Endometrium (tissue), 2 donors: Measurements from ENCODE around the gene MRPL24.

Experiments
- FAIRE-seq: peaks from 2 replicates; lab custom pipeline; 2012; peaks lifted over from hg19 to GRCh38; lab: Jason Lieb, UNC
- donor health status: control.
- donor health status: control.

MRPL24 gene

GRCh38 chr1:156743367-156744302 lies 2.7 kb upstream of the MRPL24 start:
- FAIRE-seq: no peak

DNA sequence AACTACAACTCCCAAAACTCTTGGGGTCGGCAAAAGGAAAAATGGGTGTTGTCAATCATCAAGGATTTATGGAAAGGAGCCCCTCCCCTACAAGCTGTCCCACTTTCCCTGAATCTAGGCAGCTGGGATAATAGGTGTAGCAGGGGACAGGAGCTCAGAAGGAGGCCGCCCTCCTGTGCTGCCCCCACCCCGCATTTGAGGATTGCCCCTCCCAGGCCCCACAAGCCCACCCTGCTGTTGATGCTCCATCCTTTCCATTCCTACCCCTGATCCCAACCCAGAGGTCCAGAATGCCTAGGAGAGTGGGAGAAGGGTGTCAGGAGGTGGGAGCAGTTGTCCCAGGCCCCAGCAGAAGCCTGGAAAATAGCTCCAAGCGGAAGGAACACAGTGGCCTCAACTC lies 1.9 kb upstream of the MRPL24 start:
- no peak for FAIRE-seq

DNA sequence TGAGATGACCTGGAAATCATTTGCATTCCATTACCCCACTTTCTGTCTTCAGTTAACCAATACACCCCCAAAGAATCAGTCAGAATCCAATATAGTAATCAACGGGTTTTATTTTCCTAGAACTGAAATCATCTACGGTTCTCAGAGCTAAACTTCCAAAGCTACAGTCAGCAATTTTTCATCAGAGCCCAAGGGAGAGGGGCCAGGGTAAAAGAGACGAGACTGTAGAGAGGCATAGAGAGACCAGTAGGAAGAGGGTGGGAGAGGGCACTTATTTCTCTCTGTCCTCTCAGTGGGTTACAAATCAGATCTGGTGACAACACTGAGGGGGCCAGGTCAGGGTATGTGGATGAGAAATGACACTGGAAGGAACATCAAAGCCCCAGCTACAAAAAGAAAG lies 1.1 kb upstream of the MRPL24 start:
- no peak for FAIRE-seq

- FAIRE-seq: no peak
Observed at GRCh38 chr1:156741481-156741983, 644 bp upstream of the MRPL24 start.

GRCh38 chr1:156740237-156740740 lies 599 bp downstream of the MRPL24 start:
- FAIRE-seq: no peak

GRCh38 chr1:156738916-156739315 lies 2.0 kb downstream of the MRPL24 start:
- no peak for FAIRE-seq

- FAIRE-seq: no peak
Observed at GRCh38 chr1:156738407-156738806, 2.5 kb downstream of the MRPL24 start.

GRCh38 chr1:156733989-156734584 lies 6.8 kb downstream of the MRPL24 start:
- no peak for FAIRE-seq

GRCh38 chr1:156728599-156729462 lies 12.1 kb downstream of the MRPL24 start, which contains the start of gene ISG20L2:
TSS of gene ISG20L2 (minus strand) at chr1:156728766. CDS start at chr1:156727652, 1,114 bp downstream.
- no peak for FAIRE-seq

GRCh38 chr1:156727926-156728598 lies 12.8 kb downstream of the MRPL24 start, which contains the start of gene METTL25B:
TSS of gene METTL25B (plus strand) at chr1:156728469. CDS start at chr1:156729105, 636 bp downstream.
- FAIRE-seq: no peak

GRCh38 chr1:156727492-156727891 lies 13.4 kb downstream of the MRPL24 start:
- FAIRE-seq: no peak

DNA sequence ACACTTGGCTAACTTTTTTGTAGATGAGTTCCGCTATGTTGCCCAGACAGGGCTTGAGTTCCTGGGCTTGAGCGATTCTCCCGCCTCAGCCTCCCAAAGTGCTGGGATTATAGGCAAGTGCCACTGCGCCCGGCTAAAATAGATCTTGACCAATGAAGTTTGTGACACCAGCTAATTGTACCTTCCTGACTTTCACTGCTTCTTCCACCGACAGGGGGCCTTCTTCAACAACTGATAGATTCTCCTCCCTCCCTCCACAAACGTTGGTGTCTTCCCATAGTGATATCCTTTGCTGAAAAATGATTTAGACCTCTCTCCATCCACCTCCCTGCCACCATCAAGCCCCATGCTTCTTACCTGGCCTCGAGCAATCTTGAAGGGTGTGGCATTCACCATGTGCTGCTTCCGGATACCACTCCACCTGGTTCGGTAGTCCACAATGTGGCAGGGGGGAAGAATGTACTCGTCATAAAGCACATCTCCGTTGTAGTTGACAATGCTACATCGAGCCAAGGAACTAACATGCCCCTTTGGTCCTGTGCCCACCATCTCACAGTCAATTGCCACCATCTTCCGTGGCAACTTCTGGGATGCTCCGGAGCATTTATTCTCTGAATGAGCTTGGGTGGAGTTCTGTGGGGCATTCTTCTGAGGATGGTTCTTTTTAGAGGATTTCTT lies 14.2 kb downstream of the MRPL24 start:
- no peak for FAIRE-seq

DNA sequence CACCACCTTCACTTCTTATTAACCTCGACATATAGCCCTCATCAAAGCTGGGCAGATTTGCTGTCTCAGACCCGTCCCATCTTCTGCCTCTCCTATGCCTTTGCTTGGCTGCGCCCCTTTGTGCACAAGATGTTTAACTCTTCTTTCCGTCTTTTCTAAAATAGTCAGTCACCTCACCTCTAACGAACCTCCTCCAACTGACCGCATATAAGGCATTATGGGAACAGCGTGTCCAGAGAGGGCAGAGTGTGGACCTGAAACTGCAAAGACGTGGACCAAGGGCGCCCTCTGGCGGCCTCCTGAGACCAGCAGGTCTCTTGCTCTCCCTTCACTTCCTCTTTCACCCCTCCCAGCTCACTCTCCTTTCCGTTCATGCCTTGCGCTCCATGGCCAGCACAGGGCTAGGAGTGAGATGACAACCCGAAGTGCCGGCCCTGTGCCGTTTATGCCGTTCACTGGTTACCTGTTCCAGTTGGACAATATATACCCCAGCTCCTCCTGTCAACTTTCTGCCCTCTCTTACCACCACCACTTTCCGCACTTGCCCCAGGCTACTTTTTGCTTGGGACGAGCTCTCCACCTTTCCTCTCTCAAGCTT lies 15.1 kb downstream of the MRPL24 start:
- no peak for FAIRE-seq

GRCh38 chr1:156721535-156721934 lies 19.4 kb downstream of the MRPL24 start:
- FAIRE-seq: no peak

DNA sequence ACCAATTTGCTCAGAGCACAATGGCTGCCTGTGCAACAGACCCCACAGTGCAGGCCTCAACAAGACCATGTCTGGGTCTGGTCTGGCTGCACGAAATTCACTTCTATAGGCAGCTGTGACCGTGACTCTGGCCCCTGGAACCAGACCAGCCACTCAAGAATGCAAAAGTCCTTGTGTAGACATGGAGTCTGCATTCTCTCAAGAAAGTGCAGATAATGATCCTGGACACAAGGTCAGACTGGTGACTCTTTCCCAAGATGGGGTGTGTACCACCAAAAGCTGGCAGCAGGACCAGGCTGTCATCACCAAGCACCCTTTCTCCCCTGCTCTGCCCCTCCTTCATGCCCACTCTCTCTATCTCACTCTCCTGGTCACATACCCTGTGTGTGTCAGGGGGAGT lies 19.8 kb downstream of the MRPL24 start:
- no peak for FAIRE-seq

GRCh38 chr1:156717351-156717750 lies 23.5 kb downstream of the MRPL24 start:
- no peak for FAIRE-seq

GRCh38 chr1:156714830-156715229 lies 26.1 kb downstream of the MRPL24 start:
- FAIRE-seq: no peak

- FAIRE-seq: no peak
Observed at GRCh38 chr1:156712626-156713025, 28.3 kb downstream of the MRPL24 start.

DNA sequence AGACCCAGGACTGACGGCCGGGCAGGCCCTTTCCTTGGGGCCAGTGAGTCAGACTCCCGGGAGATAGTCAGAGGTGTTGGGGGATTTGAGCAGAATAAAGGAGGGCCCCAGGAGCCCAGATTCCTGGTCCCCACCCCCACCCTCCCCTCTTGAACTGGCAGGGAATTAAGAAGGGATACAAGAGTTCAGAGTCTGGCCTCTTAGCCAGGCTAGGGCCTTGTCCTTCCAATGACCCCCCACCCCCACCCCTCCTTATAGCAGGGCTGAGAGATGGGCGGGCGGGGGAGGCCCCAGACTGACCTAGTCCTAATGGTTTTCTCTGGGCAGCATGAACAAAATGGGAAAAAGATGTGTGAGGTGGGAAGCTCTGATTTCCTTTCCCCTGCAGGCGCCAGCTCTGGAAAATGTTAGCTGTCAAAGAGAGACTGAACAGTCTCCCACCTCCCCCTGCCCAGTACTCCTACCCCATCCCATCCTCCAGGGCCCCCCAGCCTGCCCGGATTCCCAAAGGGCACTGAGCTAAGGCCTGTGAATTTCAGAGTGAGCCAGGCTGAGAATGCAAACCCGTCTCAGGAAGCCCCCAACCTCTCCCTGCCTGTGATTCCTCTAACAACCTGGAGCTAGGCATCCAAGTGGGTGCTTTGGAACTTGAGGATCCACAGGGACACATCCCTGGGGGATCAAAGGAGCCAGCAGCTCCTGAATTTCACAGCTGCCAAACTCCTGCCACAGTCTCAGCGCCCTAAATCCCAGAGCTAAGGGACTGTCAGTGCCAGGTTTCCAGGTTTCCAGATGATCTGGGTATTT lies 29.7 kb downstream of the MRPL24 start:
- no peak for FAIRE-seq
